Inflammatory macrophage treated with lipopolysaccharide for 4 hours (primary cell): ENCODE data around the gene LRPAP1.
"Not testable (repeated sequence)": the region's sequence is repeated elsewhere in the genome, so short reads cannot be mapped to it uniquely, and the experiment has no call there.

Experiments used
- DNase-seq: peaks from one replicate; pipeline ENCODE4 v3.0.0-alpha.2; 2020

LRPAP1 gene

DNA sequence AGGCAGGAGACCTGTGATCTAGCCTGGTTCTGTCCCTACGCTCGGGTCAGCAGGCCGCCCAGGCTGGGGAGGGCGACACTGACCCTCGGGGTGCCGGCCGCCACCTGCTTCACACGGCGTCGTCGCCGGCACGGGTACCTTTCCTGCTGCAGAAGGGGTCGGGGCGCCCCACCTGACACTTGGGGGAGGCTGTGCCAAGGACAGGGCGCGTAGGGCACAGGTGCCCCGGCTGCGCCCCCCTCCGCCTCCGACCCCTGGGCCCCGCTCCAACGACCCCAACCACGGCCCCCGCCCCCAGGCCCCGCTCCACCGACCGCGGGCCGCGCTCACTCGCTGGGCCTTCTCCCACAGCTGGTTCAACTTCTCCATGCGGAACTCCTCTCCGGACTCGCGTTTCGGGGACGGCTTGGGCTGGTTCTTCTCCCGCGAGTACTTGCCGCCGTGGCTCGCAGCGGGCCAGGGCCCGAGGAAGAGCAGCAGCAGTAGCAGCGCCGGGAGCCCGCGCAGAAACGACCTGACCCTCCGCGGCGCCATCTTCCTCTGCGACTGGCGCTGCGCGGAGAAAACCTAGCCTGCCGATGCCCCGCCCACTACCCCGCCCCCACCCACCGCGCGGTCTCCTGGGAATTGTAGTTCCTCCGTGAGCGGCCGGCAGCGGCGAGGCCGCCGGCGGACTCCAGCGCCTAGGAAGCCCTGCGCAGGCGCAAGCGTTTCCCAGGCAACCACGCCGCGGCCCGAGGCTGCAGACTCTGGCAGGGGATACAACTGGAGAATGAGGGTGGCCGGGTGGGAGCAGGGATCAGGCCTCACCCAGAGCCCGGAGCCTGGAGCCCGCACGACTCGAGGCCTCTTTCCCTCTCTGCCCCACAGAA, at the start of gene LRPAP1:
LRPAP1 (minus strand) TSS at position 544 of the 872 bp plus-strand sequence; CDS start at position 534, 10 bp downstream.
- peak; percentile 89 for DNase-seq

- DNase-seq, result not testable (repeated sequence)
Measured at GRCh38 chr4:3581334-3582090, 49.3 kb upstream of the LRPAP1 start.

DNA sequence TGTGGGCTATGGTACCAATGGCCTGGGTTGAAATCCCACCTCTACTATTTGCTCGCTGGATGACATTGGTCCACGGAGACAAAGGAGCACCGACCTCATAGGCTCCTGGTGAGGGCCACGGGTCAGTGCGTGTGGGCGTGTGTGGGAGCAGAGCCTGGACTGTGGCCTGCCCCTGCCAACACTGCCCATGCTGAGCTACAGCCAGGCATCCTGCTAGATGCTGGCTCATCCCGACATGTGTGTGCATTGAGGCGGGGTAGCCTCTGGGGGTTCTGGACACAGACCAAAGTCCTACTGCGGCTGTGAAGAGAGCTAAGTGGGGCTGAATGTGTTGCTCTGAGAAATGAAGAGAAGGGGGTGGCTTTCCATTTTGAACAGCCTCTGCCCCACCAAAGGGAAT, 48.6 kb upstream of the LRPAP1 start:
- DNase-seq, result not testable (repeated sequence)

- DNase-seq, result not testable (repeated sequence)
Measured at GRCh38 chr4:3578527-3579144, 46.4 kb upstream of the LRPAP1 start.

DNA sequence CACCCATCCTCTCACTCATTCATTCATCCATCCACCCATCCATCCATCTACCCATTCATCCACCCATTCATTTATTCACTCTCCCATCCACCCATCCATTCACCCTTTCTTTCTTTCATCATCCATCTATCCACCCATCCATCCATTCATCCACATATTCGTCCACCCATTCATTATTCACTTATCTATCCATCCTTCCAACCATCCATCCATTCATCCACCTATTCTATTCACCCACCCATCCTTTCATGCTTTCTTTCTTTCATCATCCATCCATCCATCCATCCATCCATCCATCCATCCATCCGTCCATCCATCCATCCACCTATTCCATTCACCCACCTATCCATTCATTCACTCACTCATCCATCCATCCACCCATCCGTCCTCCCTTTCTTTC, 45.8 kb upstream of the LRPAP1 start:
- not testable (repeated sequence) for DNase-seq

DNA sequence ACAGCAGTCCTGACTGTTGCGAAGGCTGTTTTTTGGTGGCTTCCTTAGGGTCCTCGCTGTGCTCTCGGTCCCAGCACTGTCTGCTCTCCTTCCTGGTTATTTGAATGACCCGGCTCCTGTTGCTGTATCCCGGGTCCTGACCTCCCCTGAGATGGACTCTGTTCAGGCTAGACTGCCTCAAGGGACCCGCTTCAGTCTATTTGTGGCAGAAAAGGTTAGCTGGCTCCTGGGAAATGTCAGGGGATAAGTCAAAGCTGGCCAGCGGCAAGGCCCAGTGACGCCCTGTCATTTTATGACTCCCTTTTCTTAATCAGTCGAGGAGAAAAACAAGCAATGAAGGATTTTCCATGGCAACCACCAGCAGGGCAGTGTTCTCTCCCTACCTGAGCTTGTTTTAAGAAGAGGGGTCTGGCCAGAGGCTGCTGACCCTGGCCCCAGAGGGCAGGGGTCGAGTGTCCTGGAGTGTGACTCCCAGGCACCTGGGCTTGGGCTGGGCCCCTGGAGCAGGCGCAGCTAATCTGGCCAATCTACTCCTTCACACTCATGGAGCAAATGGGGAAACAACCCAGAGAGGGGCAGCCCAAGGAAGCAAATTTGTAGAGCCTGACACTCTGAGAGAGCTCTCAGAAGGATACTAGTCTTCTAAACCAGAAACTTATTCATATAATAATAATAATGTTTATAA, 45.1 kb upstream of the LRPAP1 start:
- DNase-seq, result not testable (repeated sequence)

- DNase-seq, result not testable (repeated sequence)
Measured at GRCh38 chr4:3576533-3577207, 44.4 kb upstream of the LRPAP1 start.

DNA sequence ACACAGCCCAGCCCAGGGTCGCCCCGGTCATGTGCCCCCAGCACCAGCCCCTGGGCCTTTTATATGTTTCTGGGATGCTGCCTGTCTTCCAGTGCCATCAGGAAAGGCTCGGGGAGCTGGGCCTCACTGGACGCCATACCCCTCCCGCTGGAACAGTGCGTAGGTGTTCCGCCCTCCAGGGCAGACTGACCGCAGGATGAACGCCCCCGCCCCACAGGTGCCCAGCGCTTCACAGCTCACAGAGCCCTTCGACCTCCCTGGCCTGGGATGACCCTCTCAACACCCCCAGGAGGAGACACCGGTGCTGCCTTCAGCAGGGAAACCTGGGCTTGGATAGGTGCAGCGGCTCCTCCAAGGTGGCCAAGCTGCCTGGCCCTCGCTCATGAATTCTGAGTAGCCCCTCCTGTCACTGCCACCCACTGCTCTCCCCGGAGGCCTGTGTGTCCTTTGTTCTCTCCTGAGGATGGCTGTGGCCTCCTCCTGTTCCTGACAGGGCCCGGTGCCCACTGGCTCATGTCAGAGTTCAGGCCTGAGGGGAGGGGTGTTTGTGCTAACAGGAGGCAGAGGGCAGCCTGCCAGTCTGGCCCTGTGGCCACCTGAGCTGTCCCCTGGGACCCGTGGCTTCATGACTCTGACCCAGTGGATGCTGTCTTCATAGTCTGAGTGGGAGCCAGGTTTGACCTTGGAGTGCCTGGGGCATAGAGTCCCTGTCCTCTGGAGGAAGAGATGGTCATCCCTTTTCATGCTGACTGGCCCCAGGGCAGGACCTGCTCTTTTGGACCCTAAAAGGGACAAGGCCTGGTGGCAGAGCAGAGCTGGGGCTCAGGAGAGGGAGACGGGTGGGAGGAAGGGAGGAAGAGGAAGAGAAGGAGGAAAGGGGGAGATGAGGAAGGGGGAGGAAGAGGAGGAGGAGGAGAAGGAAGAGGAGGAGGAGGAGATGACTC, 43.5 kb upstream of the LRPAP1 start:
- not testable (repeated sequence) for DNase-seq

- not testable (repeated sequence) for DNase-seq
Measured at GRCh38 chr4:3574865-3575264, 42.6 kb upstream of the LRPAP1 start.

GRCh38 chr4:3574346-3574745, 42.1 kb upstream of the LRPAP1 start:
- not testable (repeated sequence) for DNase-seq

- DNase-seq, result no peak
Measured at GRCh38 chr4:3573131-3573530, 40.9 kb upstream of the LRPAP1 start.

DNA sequence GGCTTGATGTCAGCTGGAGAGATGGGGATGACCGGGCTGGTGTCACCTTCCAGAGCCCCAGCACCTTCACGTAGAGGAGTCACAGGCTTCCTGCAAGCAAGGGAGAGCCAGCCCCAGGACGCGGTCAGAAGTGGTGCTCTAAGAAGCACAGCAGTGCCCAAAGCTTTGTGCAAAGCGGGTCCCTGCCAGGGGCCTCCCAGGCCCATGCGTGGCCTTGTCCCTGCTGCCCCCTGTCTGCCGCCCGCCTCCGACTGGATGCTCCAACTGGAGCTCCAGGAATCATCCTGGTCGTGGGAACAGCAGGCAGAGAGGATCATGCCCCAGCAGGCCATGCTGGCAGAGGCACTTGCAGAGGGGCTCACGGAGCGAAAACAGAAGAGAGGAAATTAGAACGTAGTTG, 40.1 kb upstream of the LRPAP1 start:
- DNase-seq, result no peak

- no peak for DNase-seq
Measured at GRCh38 chr4:3571921-3572320, 39.7 kb upstream of the LRPAP1 start.

- DNase-seq, result not testable (repeated sequence)
Measured at GRCh38 chr4:3570923-3571322, 38.7 kb upstream of the LRPAP1 start.

DNA sequence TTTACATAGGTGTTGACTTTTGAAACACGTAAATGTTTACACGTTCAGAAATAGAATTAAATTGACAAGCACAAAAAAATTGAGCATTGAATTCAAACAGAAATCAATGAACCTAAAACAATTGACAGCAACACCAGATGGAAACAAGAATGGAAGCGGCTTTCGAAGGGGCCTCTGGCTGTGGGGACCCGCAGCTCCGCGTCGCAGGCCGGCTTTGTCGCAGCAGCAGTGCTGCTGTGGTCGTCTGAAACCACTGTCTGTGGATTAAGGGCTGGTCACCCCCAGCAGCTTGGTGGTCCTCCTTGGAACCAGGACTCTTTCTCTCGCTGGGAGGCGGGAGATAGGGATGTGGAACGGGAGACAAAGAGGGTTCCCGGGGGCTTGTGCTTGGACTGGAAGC, 37.4 kb upstream of the LRPAP1 start:
- not testable (repeated sequence) for DNase-seq

- not testable (repeated sequence) for DNase-seq
Measured at GRCh38 chr4:3566701-3567100, 34.5 kb upstream of the LRPAP1 start.

DNA sequence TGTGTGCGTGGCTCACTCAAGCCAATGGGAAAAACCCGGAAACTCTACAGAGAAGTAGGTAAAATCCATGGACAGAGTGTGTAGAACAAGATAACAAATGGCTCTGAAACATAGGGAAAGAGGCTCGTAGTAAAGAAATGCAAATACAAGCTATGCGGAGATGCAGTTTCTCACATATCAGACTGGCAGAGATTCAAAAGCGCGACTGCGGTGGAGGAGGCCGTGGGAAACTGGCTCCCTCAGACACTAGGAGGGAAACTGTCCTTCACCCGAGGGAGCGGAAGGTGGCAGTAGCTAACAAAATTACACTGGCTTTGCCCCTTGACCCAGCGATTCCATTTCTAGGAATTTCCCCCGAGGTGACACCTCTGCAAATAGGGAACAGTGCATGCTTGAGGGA, 34.1 kb upstream of the LRPAP1 start:
- not testable (repeated sequence) for DNase-seq

DNA sequence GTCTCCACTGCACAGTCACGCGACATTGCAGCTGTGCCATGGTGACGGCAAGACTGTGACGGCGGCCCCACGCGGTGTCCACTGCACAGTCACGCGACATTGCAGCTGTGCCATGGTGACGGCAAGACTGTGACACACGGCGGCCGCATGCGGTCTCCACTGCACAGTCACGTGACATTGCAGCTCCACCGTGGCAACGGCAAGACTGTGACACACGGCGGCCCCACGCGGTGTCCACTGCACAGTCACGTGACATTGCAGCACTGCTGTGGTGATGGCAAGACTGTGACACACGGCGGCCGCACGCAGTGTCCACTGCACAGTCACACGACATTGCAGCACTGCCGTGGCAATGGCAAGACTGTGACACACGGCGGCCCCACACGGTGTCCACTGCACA, 32.7 kb upstream of the LRPAP1 start:
- not testable (repeated sequence) for DNase-seq

DNA sequence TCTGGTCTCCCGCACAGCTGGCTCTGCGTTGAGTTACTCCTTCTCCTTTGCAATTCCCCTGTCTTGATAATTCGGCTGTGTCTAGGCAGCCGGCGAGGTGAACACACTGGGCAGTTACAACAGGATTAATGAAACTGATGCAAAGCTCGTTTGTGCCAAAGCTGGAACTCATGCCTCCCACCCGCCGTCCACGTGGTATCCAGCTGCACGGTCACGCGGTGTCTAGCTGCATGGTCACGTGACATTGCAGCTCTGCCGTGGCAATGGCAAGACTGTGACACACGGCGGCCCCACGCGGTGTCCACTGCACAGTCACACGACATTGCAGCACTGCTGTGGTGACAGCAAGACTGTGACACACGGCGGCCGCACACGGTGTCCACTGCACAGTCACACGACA, 31.2 kb upstream of the LRPAP1 start:
- DNase-seq, result no peak

- not testable (repeated sequence) for DNase-seq
Measured at GRCh38 chr4:3562127-3562526, 29.9 kb upstream of the LRPAP1 start.

- DNase-seq, result not testable (repeated sequence)
Measured at GRCh38 chr4:3560465-3560864, 28.2 kb upstream of the LRPAP1 start.
